ENCODE results near the gene APMAP. TPM values are rescaled to one million over a fixed set of nuclear protein-coding genes. Genes with fewer than 3 reads are reported as not detected.
"Not testable (repeated sequence)": the region's sequence is repeated elsewhere in the genome, so short reads cannot be mapped to it uniquely, and the experiment has no call there.

The APMAP gene
- total RNA-seq, 2 experiments from 2014 or later: 45.5 to 46.6 TPM

GRCh38 chr20:24936526-24937407 is 55.8 kb downstream of the APMAP start:
- POLR2A ChIA-PET: no interaction called here
- peaks cover 15% of the 10 kb centered on the region for H3K4me1 Mint-ChIP-seq (ENCODE audit: low read depth)

GRCh38 chr20:24935766-24936525 is 56.6 kb downstream of the APMAP start:
- peaks cover 7% of the 10 kb centered on the region for H3K36me3 Mint-ChIP-seq
- H3K9me3 Mint-ChIP-seq: peaks cover 11% of the 10 kb centered on the region
- peaks cover 23% of the 10 kb centered on the region for H3K4me1 Mint-ChIP-seq (ENCODE audit: low read depth)
- no peak for DNase-seq
- intact Hi-C loops (cut with micrococcal nuclease): no loop called here
- H3K27me3 Mint-ChIP-seq: no peaks in the 10 kb centered on the region
- H3K27ac Mint-ChIP-seq: no peak overlapping the region
- H3K4me3 Mint-ChIP-seq: no peak overlapping the region
- POLR2A ChIA-PET: no interaction called here
- CTCF ChIA-PET: no interaction called here

More at GRCh38 chr20:24936526-24937407, 55.8 kb downstream of the APMAP start:
- intact Hi-C loops (cut with micrococcal nuclease): no loop called here
- peaks cover 13% of the 10 kb centered on the region for H3K36me3 Mint-ChIP-seq
- peaks cover 18% of the 10 kb centered on the region for H3K9me3 Mint-ChIP-seq
- no peak overlapping the region for H3K27ac Mint-ChIP-seq
- DNase-seq: no peak
- CTCF ChIA-PET: no interaction called here
- H3K4me3 Mint-ChIP-seq: no peak overlapping the region
- no peaks in the 10 kb centered on the region for H3K27me3 Mint-ChIP-seq

- intact Hi-C loops (cut with micrococcal nuclease): no loop called here
- no peak overlapping the region for H3K27ac Mint-ChIP-seq
- no peaks in the 10 kb centered on the region for H3K27me3 Mint-ChIP-seq
- H3K36me3 Mint-ChIP-seq: peaks cover 1% of the 10 kb centered on the region
- CTCF ChIA-PET: no interaction called here
- peaks cover 28% of the 10 kb centered on the region for H3K4me1 Mint-ChIP-seq (ENCODE audit: low read depth)
- no peak for DNase-seq
- H3K4me3 Mint-ChIP-seq: no peak overlapping the region
- POLR2A ChIA-PET: no interaction called here
- peaks cover 4% of the 10 kb centered on the region for H3K9me3 Mint-ChIP-seq
These were observed 57.4 kb downstream of the APMAP start for GRCh38 chr20:24935140-24935539.

GRCh38 chr20:24934716-24935115 is 57.8 kb downstream of the APMAP start:
- H3K4me3 Mint-ChIP-seq: no peak overlapping the region
- ChIA-PET POLR2A (no interaction called here), CTCF (no interaction called here)
- peaks cover 28% of the 10 kb centered on the region for H3K4me1 Mint-ChIP-seq (ENCODE audit: low read depth)
- no peak overlapping the region for H3K27ac Mint-ChIP-seq
- H3K36me3 Mint-ChIP-seq: no peaks in the 10 kb centered on the region
- H3K9me3 Mint-ChIP-seq: peaks cover 4% of the 10 kb centered on the region
- H3K27me3 Mint-ChIP-seq: no peaks in the 10 kb centered on the region
- DNase-seq: no peak
- intact Hi-C loops (cut with micrococcal nuclease): no loop called here

GRCh38 chr20:24934101-24934661 is 58.4 kb downstream of the APMAP start:
- H3K4me1 Mint-ChIP-seq (ENCODE audit: low read depth): peaks cover 28% of the 10 kb centered on the region
- no peaks in the 10 kb centered on the region for H3K36me3 Mint-ChIP-seq
- ChIA-PET POLR2A (no interaction called here), CTCF (interaction anchor here (0.7 kb wide), 1 partner anchor 16 kb away, joined by 3 read pairs; no protein-coding TSS in a partner anchor)
- no peak for DNase-seq
- intact Hi-C loops (cut with micrococcal nuclease): no loop called here
- peaks cover 4% of the 10 kb centered on the region for H3K9me3 Mint-ChIP-seq
- H3K27me3 Mint-ChIP-seq: no peaks in the 10 kb centered on the region
- H3K4me3 Mint-ChIP-seq: no peak overlapping the region
- no peak overlapping the region for H3K27ac Mint-ChIP-seq

GRCh38 chr20:24933266-24933908 is 59.2 kb downstream of the APMAP start:
- no peak overlapping the region for H3K27ac Mint-ChIP-seq
- peaks cover 4% of the 10 kb centered on the region for H3K9me3 Mint-ChIP-seq
- no peak for DNase-seq
- no peak overlapping the region for H3K4me3 Mint-ChIP-seq
- POLR2A ChIA-PET: no interaction called here
- intact Hi-C loops (cut with micrococcal nuclease): loop anchor here (2.0 kb wide), 1 partner anchor 15 kb away; the partner anchor contains the start of gene CST7
- CTCF ChIA-PET: interaction anchor here (0.7 to 1.7 kb wide), 2 partner anchors 15 to 132 kb away, joined by 3 to 4 read pairs; no protein-coding TSS in a partner anchor
- peaks cover 28% of the 10 kb centered on the region for H3K4me1 Mint-ChIP-seq (ENCODE audit: low read depth)
- no peaks in the 10 kb centered on the region for H3K27me3 Mint-ChIP-seq
- H3K36me3 Mint-ChIP-seq: no peaks in the 10 kb centered on the region

GRCh38 chr20:24931893-24932292 is 60.7 kb downstream of the APMAP start:
- POLR2A ChIA-PET, H3K36me3 Mint-ChIP-seq, H3K9me3 Mint-ChIP-seq, DNase-seq, H3K4me3 Mint-ChIP-seq, H3K27me3 Mint-ChIP-seq: not testable (repeated sequence)
- intact Hi-C loops (cut with micrococcal nuclease): loop anchor here (2.0 kb wide), 2 partner anchors 17 to 61 kb away; partner anchors contain the start of genes APMAP and CST7
- peaks cover 28% of the 10 kb centered on the region for H3K4me1 Mint-ChIP-seq (ENCODE audit: low read depth)
- H3K27ac Mint-ChIP-seq: peak overlapping the region; percentile 64
- CTCF ChIA-PET: interaction anchor here (1.1 to 3.0 kb wide), 4 partner anchors 16 to 133 kb away, joined by 4 to 10 read pairs (median 6); no protein-coding TSS in a partner anchor

GRCh38 chr20:24930724-24931688 is 61.5 kb downstream of the APMAP start:
- CTCF ChIA-PET: interaction anchor here (1.0 to 3.0 kb wide), 8 partner anchors 13 to 147 kb away, joined by 3 to 10 read pairs (median 4); no protein-coding TSS in a partner anchor
- H3K9me3 Mint-ChIP-seq, H3K4me3 Mint-ChIP-seq, H3K27me3 Mint-ChIP-seq, H3K36me3 Mint-ChIP-seq, DNase-seq, POLR2A ChIA-PET: not testable (repeated sequence)
- H3K27ac Mint-ChIP-seq: peak overlapping the region; percentile 64
- intact Hi-C loops (cut with micrococcal nuclease): loop anchor here (2.0 kb wide), 1 partner anchor 62 kb away; the partner anchor contains the start of gene APMAP
- H3K4me1 Mint-ChIP-seq (ENCODE audit: low read depth): peaks cover 23% of the 10 kb centered on the region

- CTCF ChIA-PET: interaction anchor here (1.0 to 3.0 kb wide), 6 partner anchors 12 to 146 kb away, joined by 3 to 10 read pairs (median 4); no protein-coding TSS in a partner anchor
- DNase-seq: peak; percentile 32
- H3K27ac Mint-ChIP-seq, H3K36me3 Mint-ChIP-seq, H3K27me3 Mint-ChIP-seq, H3K4me3 Mint-ChIP-seq, POLR2A ChIA-PET, H3K9me3 Mint-ChIP-seq: not testable (repeated sequence)
- intact Hi-C loops (cut with micrococcal nuclease): loop anchor here (2.0 kb wide), 1 partner anchor 63 kb away; the partner anchor contains the start of gene APMAP
- peaks cover 22% of the 10 kb centered on the region for H3K4me1 Mint-ChIP-seq (ENCODE audit: low read depth)
These were observed 62.5 kb downstream of the APMAP start for GRCh38 chr20:24929867-24930723.

GRCh38 chr20:24929259-24929658 is 63.3 kb downstream of the APMAP start:
- intact Hi-C loops (cut with micrococcal nuclease); H3K27me3 Mint-ChIP-seq; H3K9me3 Mint-ChIP-seq; H3K27ac Mint-ChIP-seq; H3K36me3 Mint-ChIP-seq; H3K4me3 Mint-ChIP-seq; DNase-seq: not testable (repeated sequence)
- ChIA-PET POLR2A (interaction anchor here (0.8 kb wide), 1 partner anchor 911 kb away, joined by 3 read pairs; no protein-coding TSS in a partner anchor), CTCF (interaction anchor here (0.8 to 3.0 kb wide), 2 partner anchors 11 to 13 kb away, joined by 3 to 7 read pairs; no protein-coding TSS in a partner anchor)
- H3K4me1 Mint-ChIP-seq (ENCODE audit: low read depth): peaks cover 22% of the 10 kb centered on the region

Data from activated CD4-positive, alpha-beta memory T cell treated with anti-CD3 and anti-CD28 coated beads for 36 hours (primary cell).